PFSK-1 (cell line): ENCODE results near the gene HES2.

Experiments
- FOXP2 ChIP-seq: optimal IDR thresholded peaks from 2 replicates; pipeline ENCODE3; 2011; ENCODE audit warnings: borderline replicate concordance, control low read depth, inconsistent platforms; ENCODE audit not compliant: insufficient read depth; ENCODE audit errors: extremely low read length, extremely low read depth
- POLR2AphosphoS5 ChIP-seq: IDR thresholded peaks from 2 replicates; pipeline ENCODE4 v1.6.1; 2012; ENCODE audit warnings: low read depth, mild to moderate bottlenecking, control low read depth, low read length, moderate library complexity
- SIN3A ChIP-seq: IDR thresholded peaks from 2 replicates; pipeline ENCODE4 v1.6.1; 2012; ENCODE audit warnings: mild to moderate bottlenecking, low read length, moderate library complexity, borderline replicate concordance; ENCODE audit not compliant: insufficient read depth
- TAF1 ChIP-seq: IDR thresholded peaks from 2 replicates; pipeline ENCODE4 v1.6.1; 2012; ENCODE audit warnings: low read length, control low read depth, borderline replicate concordance; ENCODE audit not compliant: insufficient read depth
- TF ChIP-seq, protein P1 (sequence below), 2 experiments: IDR thresholded peaks; 2 replicates each; pipeline versions ENCODE4 v1.6.1 to v1.8.0; 2011 to 2012; ENCODE audit warnings: low read depth in 2 of 2, low read length in 2 of 2, control low read depth in 1 of 2, inconsistent platforms in 1 of 2, mild to moderate bottlenecking in 1 of 2, moderate library complexity in 1 of 2; ENCODE audit not compliant: insufficient read depth in 1 of 2

Gene HES2

DNA sequence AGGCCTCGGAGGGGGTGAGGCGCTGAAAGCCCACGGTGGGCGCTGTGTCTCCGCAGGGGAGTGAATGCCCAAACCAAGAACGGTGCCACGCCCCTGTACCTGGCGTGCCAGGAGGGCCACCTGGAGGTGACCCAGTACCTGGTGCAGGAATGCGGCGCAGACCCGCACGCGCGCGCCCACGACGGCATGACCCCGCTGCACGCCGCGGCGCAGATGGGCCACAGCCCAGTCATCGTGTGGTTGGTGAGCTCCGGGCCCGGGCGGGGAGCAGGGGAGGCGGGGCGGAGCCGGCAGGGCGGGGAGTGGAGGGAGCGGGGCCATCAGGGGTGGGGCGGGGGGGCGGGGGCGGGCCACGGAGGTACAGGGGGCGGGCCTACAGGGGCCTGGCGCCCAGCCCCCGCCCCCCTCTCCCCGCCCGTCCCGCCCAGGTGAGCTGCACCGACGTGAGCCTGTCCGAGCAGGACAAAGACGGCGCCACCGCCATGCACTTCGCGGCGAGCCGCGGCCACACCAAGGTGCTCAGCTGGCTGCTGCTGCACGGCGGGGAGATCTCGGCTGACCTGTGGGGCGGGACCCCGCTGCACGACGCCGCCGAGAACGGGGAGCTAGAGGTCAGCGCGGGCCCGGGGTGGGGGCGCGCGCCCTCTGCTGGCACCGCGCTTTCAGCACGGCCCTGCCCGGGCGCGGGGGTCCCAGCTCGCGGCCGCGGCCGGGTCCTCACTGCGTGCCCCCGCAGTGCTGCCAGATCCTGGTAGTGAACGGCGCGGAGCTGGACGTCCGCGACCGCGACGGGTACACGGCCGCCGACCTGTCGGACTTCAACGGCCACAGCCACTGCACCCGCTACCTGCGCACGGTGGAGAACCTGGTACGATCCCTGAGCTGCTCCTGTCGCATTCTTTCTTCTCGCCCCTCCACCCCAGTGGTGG, 20.7 kb upstream of the HES2 start:
- TF ChIP-seq FOXP2 (no peak), POLR2AphosphoS5 (no peak), TAF1 (no peak), SIN3A (no peak)
- TF ChIP-seq, protein P1, sequence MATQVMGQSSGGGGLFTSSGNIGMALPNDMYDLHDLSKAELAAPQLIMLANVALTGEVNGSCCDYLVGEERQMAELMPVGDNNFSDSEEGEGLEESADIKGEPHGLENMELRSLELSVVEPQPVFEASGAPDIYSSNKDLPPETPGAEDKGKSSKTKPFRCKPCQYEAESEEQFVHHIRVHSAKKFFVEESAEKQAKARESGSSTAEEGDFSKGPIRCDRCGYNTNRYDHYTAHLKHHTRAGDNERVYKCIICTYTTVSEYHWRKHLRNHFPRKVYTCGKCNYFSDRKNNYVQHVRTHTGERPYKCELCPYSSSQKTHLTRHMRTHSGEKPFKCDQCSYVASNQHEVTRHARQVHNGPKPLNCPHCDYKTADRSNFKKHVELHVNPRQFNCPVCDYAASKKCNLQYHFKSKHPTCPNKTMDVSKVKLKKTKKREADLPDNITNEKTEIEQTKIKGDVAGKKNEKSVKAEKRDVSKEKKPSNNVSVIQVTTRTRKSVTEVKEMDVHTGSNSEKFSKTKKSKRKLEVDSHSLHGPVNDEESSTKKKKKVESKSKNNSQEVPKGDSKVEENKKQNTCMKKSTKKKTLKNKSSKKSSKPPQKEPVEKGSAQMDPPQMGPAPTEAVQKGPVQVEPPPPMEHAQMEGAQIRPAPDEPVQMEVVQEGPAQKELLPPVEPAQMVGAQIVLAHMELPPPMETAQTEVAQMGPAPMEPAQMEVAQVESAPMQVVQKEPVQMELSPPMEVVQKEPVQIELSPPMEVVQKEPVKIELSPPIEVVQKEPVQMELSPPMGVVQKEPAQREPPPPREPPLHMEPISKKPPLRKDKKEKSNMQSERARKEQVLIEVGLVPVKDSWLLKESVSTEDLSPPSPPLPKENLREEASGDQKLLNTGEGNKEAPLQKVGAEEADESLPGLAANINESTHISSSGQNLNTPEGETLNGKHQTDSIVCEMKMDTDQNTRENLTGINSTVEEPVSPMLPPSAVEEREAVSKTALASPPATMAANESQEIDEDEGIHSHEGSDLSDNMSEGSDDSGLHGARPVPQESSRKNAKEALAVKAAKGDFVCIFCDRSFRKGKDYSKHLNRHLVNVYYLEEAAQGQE (IDR thresholded peaks at IDR 0.05; ENCODE audit: insufficient read depth in 1 of 2, low read depth in 2 of 2, low read length in 2 of 2) = no peak

DNA sequence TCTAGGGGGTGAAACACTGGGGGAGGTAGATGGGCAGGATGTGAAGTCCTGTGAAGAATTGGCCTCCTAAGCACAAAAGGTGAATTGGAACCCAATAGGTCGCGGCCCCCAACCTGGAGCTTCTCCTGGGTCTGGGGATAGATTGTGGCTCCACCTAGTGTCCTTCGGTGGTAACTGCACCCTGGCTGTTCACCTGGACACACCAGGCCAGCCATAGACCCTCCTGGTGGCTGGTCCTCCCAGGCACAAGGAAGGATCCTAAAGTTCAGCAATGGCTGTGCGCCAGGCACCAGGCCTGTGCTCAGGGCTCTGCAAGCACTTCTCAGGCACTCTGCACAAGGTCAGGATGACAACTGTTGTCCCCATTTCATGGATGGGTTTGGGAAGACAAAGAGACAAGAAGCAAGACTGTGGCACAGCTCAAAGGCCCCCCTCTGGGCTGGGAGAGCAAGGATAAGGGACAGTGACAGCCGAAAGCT, 18.4 kb upstream of the HES2 start:
- TF ChIP-seq FOXP2 (no peak), SIN3A (no peak), TAF1 (no peak), POLR2AphosphoS5 (no peak)
- TF ChIP-seq, protein P1 (IDR thresholded peaks at IDR 0.05; ENCODE audit: insufficient read depth in 1 of 2, low read depth in 2 of 2, low read length in 2 of 2) = no peak

DNA sequence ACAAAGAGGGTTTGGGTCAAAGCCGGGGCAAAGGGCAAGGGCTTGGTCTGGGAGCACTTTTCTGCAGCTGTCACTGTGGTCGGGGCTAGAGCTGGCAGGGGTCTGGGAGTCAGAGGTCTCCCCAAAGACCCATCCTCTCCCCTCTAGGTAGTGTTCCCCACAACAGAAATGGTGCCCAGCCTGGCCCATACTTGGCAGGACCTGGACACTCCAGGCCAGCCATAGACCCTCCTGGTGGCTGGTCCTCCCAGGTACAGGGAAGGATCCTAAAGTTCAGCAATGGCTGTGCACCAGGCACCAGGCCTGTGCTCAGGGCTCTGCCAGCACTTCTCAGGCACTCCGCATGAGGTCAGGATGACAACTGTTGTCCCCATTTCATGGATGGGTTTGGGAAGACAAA, 15.8 kb upstream of the HES2 start:
- TF ChIP-seq TAF1 = no peak
- TF ChIP-seq SIN3A = no peak
- no peak for TF ChIP-seq FOXP2
- TF ChIP-seq POLR2AphosphoS5 = no peak
- TF ChIP-seq, protein P1 (IDR thresholded peaks at IDR 0.05; ENCODE audit: insufficient read depth in 1 of 2, low read depth in 2 of 2, low read length in 2 of 2) = no peak

DNA sequence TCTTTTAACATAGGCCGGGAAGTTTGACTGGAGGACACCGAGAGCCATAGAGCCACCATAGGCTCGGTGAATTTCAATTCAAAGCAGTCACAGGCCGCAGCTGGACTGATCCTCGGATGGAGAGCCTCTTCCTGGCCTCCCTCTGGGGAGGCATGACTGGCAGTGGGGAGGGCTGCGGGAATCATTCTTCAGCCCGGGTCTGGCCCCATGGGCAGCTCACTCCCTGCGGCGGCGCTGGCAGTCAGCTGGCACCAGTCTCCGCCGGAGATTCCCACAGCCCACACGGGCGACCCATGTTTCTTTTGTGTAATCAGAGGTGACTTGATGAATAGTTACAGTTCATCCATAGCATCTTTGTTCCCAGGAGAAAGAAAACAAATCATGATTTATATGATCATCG, 15.4 kb upstream of the HES2 start:
- TF ChIP-seq, protein P1 (IDR thresholded peaks at IDR 0.05; ENCODE audit: insufficient read depth in 1 of 2, low read depth in 2 of 2, low read length in 2 of 2) = no peak
- no peak for TF ChIP-seq TAF1
- TF ChIP-seq FOXP2 = no peak
- TF ChIP-seq SIN3A = no peak
- no peak for TF ChIP-seq POLR2AphosphoS5
